ENCODE results near the gene CFAP99.
"Not testable (repeated sequence)": the region's sequence is repeated elsewhere in the genome, so short reads cannot be mapped to it uniquely, and the experiment has no call there.

CFAP99 gene

GRCh38 chr4:2429945-2430757 lies 11.4 kb downstream of the CFAP99 start:
- not testable (repeated sequence) for H3K4me3 ChIP-seq (ENCODE audit: low read length in 2 of 2); H3K4me1 ChIP-seq (ENCODE audit: control insufficient read depth, insufficient read depth, low read length); H3K9me3 ChIP-seq (ENCODE audit: control insufficient read depth in 2 of 2, low read length in 2 of 2); H3K27ac ChIP-seq (ENCODE audit: low read length); H3K9ac ChIP-seq (ENCODE audit: low read length in 2 of 2); H3K36me3 ChIP-seq (ENCODE audit: control insufficient read depth in 2 of 2, insufficient read depth in 2 of 2, low read length in 2 of 2); H3K27me3 ChIP-seq (ENCODE audit: control insufficient read depth in 1 of 2, insufficient read depth in 2 of 2, low read length in 2 of 2)

GRCh38 chr4:2432004-2432403 lies 13.2 kb downstream of the CFAP99 start:
- no peak overlapping the region for H3K27ac ChIP-seq (ENCODE audit: low read length)
- H3K36me3 ChIP-seq (ENCODE audit: control insufficient read depth in 2 of 2, insufficient read depth in 2 of 2, low read length in 2 of 2): no peaks in the 10 kb centered on the region
- H3K9me3 ChIP-seq (ENCODE audit: control insufficient read depth in 2 of 2, low read length in 2 of 2): no peaks in the 10 kb centered on the region
- no peaks in the 10 kb centered on the region for H3K4me1 ChIP-seq (ENCODE audit: control insufficient read depth, insufficient read depth, low read length)
- H3K4me3 ChIP-seq (ENCODE audit: low read length in 2 of 2): no peak overlapping the region
- peaks cover 2% of the 10 kb centered on the region in 2 donors for H3K27me3 ChIP-seq (ENCODE audit: control insufficient read depth in 1 of 2, insufficient read depth in 2 of 2, low read length in 2 of 2)
- H3K9ac ChIP-seq (ENCODE audit: low read length in 2 of 2): no peak overlapping the region

GRCh38 chr4:2432991-2433530 lies 14.3 kb downstream of the CFAP99 start:
- no peaks in the 10 kb centered on the region for H3K36me3 ChIP-seq (ENCODE audit: control insufficient read depth in 2 of 2, insufficient read depth in 2 of 2, low read length in 2 of 2)
- H3K9me3 ChIP-seq (ENCODE audit: control insufficient read depth in 2 of 2, low read length in 2 of 2): no peaks in the 10 kb centered on the region
- H3K9ac ChIP-seq (ENCODE audit: low read length in 2 of 2): no peak overlapping the region
- no peak overlapping the region for H3K27ac ChIP-seq (ENCODE audit: low read length)
- H3K27me3 ChIP-seq (ENCODE audit: control insufficient read depth in 1 of 2, insufficient read depth in 2 of 2, low read length in 2 of 2): peaks cover 0 to 2% of the 10 kb centered on the region in 2 donors
- H3K4me1 ChIP-seq (ENCODE audit: control insufficient read depth, insufficient read depth, low read length): no peaks in the 10 kb centered on the region
- H3K4me3 ChIP-seq (ENCODE audit: low read length in 2 of 2): no peak overlapping the region

GRCh38 chr4:2433609-2434350 lies 15.0 kb downstream of the CFAP99 start:
- no peaks in the 10 kb centered on the region for H3K9me3 ChIP-seq (ENCODE audit: control insufficient read depth in 2 of 2, low read length in 2 of 2)
- no peaks in the 10 kb centered on the region for H3K4me1 ChIP-seq (ENCODE audit: control insufficient read depth, insufficient read depth, low read length)
- H3K4me3 ChIP-seq (ENCODE audit: low read length in 2 of 2): no peak overlapping the region
- H3K27ac ChIP-seq (ENCODE audit: low read length): no peak overlapping the region
- no peak overlapping the region for H3K9ac ChIP-seq (ENCODE audit: low read length in 2 of 2)
- peaks cover 0 to 2% of the 10 kb centered on the region in 2 donors for H3K27me3 ChIP-seq (ENCODE audit: control insufficient read depth in 1 of 2, insufficient read depth in 2 of 2, low read length in 2 of 2)
- H3K36me3 ChIP-seq (ENCODE audit: control insufficient read depth in 2 of 2, insufficient read depth in 2 of 2, low read length in 2 of 2): no peaks in the 10 kb centered on the region

GRCh38 chr4:2434420-2434819 lies 15.7 kb downstream of the CFAP99 start:
- H3K27me3 ChIP-seq (ENCODE audit: control insufficient read depth in 1 of 2, insufficient read depth in 2 of 2, low read length in 2 of 2): peaks cover 0 to 2% of the 10 kb centered on the region in 2 donors
- H3K9me3 ChIP-seq (ENCODE audit: control insufficient read depth in 2 of 2, low read length in 2 of 2): no peaks in the 10 kb centered on the region
- H3K4me1 ChIP-seq (ENCODE audit: control insufficient read depth, insufficient read depth, low read length): no peaks in the 10 kb centered on the region
- H3K27ac ChIP-seq (ENCODE audit: low read length): no peak overlapping the region
- no peaks in the 10 kb centered on the region for H3K36me3 ChIP-seq (ENCODE audit: control insufficient read depth in 2 of 2, insufficient read depth in 2 of 2, low read length in 2 of 2)
- H3K9ac ChIP-seq (ENCODE audit: low read length in 2 of 2): no peak overlapping the region
- no peak overlapping the region for H3K4me3 ChIP-seq (ENCODE audit: low read length in 2 of 2)

- Histone ChIP-seq H3K27me3 (ENCODE audit: control insufficient read depth in 1 of 2, insufficient read depth in 2 of 2, low read length in 2 of 2) (peaks cover 0 to 2% of the 10 kb centered on the region in 2 donors), H3K4me1 (ENCODE audit: control insufficient read depth, insufficient read depth, low read length) (no peaks in the 10 kb centered on the region), H3K9ac (ENCODE audit: low read length in 2 of 2) (no peak overlapping the region), H3K9me3 (ENCODE audit: control insufficient read depth in 2 of 2, low read length in 2 of 2) (no peaks in the 10 kb centered on the region), H3K36me3 (ENCODE audit: control insufficient read depth in 2 of 2, insufficient read depth in 2 of 2, low read length in 2 of 2) (no peaks in the 10 kb centered on the region), H3K4me3 (ENCODE audit: low read length in 2 of 2) (no peak overlapping the region), H3K27ac (ENCODE audit: low read length) (no peak overlapping the region)
These were observed 17.5 kb downstream of the CFAP99 start for GRCh38 chr4:2436301-2436700.

- Histone ChIP-seq H3K4me3 (ENCODE audit: low read length in 2 of 2) (no peak overlapping the region), H3K27ac (ENCODE audit: low read length) (no peak overlapping the region), H3K9ac (ENCODE audit: low read length in 2 of 2) (no peak overlapping the region), H3K4me1 (ENCODE audit: control insufficient read depth, insufficient read depth, low read length) (no peaks in the 10 kb centered on the region), H3K27me3 (ENCODE audit: control insufficient read depth in 1 of 2, insufficient read depth in 2 of 2, low read length in 2 of 2) (peaks cover 0 to 5% of the 10 kb centered on the region in 2 donors), H3K9me3 (ENCODE audit: control insufficient read depth in 2 of 2, low read length in 2 of 2) (no peaks in the 10 kb centered on the region), H3K36me3 (ENCODE audit: control insufficient read depth in 2 of 2, insufficient read depth in 2 of 2, low read length in 2 of 2) (no peaks in the 10 kb centered on the region)
These were observed 18.2 kb downstream of the CFAP99 start for GRCh38 chr4:2436761-2437474.

- Histone ChIP-seq H3K4me3 (ENCODE audit: low read length in 2 of 2) (no peak overlapping the region), H3K9ac (ENCODE audit: low read length in 2 of 2) (no peak overlapping the region), H3K36me3 (ENCODE audit: control insufficient read depth in 2 of 2, insufficient read depth in 2 of 2, low read length in 2 of 2) (no peaks in the 10 kb centered on the region), H3K27ac (ENCODE audit: low read length) (no peak overlapping the region), H3K9me3 (ENCODE audit: control insufficient read depth in 2 of 2, low read length in 2 of 2) (no peaks in the 10 kb centered on the region), H3K27me3 (ENCODE audit: control insufficient read depth in 1 of 2, insufficient read depth in 2 of 2, low read length in 2 of 2) (peaks cover 0 to 5% of the 10 kb centered on the region in 2 donors), H3K4me1 (ENCODE audit: control insufficient read depth, insufficient read depth, low read length) (no peaks in the 10 kb centered on the region)
These were observed 18.9 kb downstream of the CFAP99 start for GRCh38 chr4:2437475-2438215.

- Histone ChIP-seq H3K27ac (ENCODE audit: low read length) (no peak overlapping the region), H3K4me1 (ENCODE audit: control insufficient read depth, insufficient read depth, low read length) (no peaks in the 10 kb centered on the region), H3K9me3 (ENCODE audit: control insufficient read depth in 2 of 2, low read length in 2 of 2) (no peaks in the 10 kb centered on the region), H3K27me3 (ENCODE audit: control insufficient read depth in 1 of 2, insufficient read depth in 2 of 2, low read length in 2 of 2) (peaks cover 0 to 3% of the 10 kb centered on the region in 2 donors), H3K4me3 (ENCODE audit: low read length in 2 of 2) (no peak overlapping the region), H3K36me3 (ENCODE audit: control insufficient read depth in 2 of 2, insufficient read depth in 2 of 2, low read length in 2 of 2) (no peaks in the 10 kb centered on the region), H3K9ac (ENCODE audit: low read length in 2 of 2) (no peak overlapping the region)
These were observed 20.3 kb downstream of the CFAP99 start for GRCh38 chr4:2438822-2439718.

All from stomach smooth muscle (tissue), 2 donors.